NT2/D1 (cell line): Measurements from ENCODE around the gene ZFPL1.
A peak's percentile ranks its signal among the peaks of the same experiment; 100 is the strongest.

ENCODE experiments used
- DNase-seq: peaks from one replicate; pipeline ENCODE4 v3.0.0-alpha.2; 2011; ENCODE audit warnings: low read depth, low spot score
- H3K27me3 ChIP-seq: 2 replicates; pipeline ENCODE4 v1.6.0; 2011; ENCODE audit warnings: mild to moderate bottlenecking; ENCODE audit not compliant: insufficient read length, insufficient read depth
- H3K36me3 ChIP-seq: 2 replicates; pipeline ENCODE4 v1.6.1; 2011; ENCODE audit warnings: mild to moderate bottlenecking, low read length, mixed read lengths; ENCODE audit not compliant: insufficient read depth, insufficient read length
- H3K4me1 ChIP-seq: 2 replicates; pipeline ENCODE4 v1.5.1; 2011; ENCODE audit not compliant: insufficient read depth, insufficient read length
- H3K4me3 ChIP-seq: 2 replicates; pipeline ENCODE4 v1.5.1; 2011; ENCODE audit warnings: low read depth; ENCODE audit not compliant: insufficient read length
- H3K9ac ChIP-seq: 2 replicates; pipeline ENCODE4 v1.6.0; 2011; ENCODE audit warnings: low read depth; ENCODE audit not compliant: insufficient read length
- H3K9me3 ChIP-seq: 2 replicates; pipeline ENCODE4 v1.5.1; 2011; ENCODE audit warnings: mild to moderate bottlenecking, low read length; ENCODE audit not compliant: insufficient read depth
- SUZ12 ChIP-seq: IDR thresholded peaks from 2 replicates; pipeline ENCODE4 v1.6.1; 2011; ENCODE audit not compliant: insufficient read length, insufficient read depth; ENCODE audit errors: extremely low read depth
- YY1 ChIP-seq: IDR thresholded peaks from 2 replicates; pipeline ENCODE4 v1.6.1; 2011; ENCODE audit not compliant: insufficient read length, insufficient read depth
- ZNF274 ChIP-seq: IDR thresholded peaks from 2 replicates; pipeline ENCODE4 v1.6.1; 2011; ENCODE audit warnings: mild to moderate bottlenecking, low read depth, low read length

The ZFPL1 gene

GRCh38 chr11:65111744-65112545 is 27.9 kb downstream of the ZFPL1 start, which contains the start of gene TM7SF2:
TSS of gene TM7SF2 (plus strand) at chr11:65111872. CDS start at chr11:65112016, 144 bp downstream.
- Histone ChIP-seq H3K9me3 (no peaks in the 10 kb centered on the region), H3K9ac (peak within 1 kb of the TSS; percentile 74), H3K27me3 (no peaks in the 10 kb centered on the region), H3K4me3 (peak within 1 kb of the TSS; percentile 78), H3K4me1 (peaks cover 22% of the 10 kb centered on the region), H3K36me3 (peaks cover 61% of the 10 kb centered on the region)
- TF ChIP-seq ZNF274 = no peak
- no peak for TF ChIP-seq YY1
- TF ChIP-seq SUZ12 = no peak
- DNase-seq = peak; percentile 94

- TF ChIP-seq SUZ12 (no peak), ZNF274 (no peak), YY1 (no peak)
- Histone ChIP-seq H3K4me1 (peaks cover 22% of the 10 kb centered on the region), H3K27me3 (no peaks in the 10 kb centered on the region), H3K4me3 (peak overlapping the region; percentile 78), H3K36me3 (peaks cover 53% of the 10 kb centered on the region), H3K9ac (peak overlapping the region; percentile 74), H3K9me3 (no peaks in the 10 kb centered on the region)
- no peak for DNase-seq
Observed at GRCh38 chr11:65112546-65113360, 28.7 kb downstream of the ZFPL1 start.

GRCh38 chr11:65113361-65113756 is 29.3 kb downstream of the ZFPL1 start:
- Histone ChIP-seq H3K36me3 (peaks cover 55% of the 10 kb centered on the region), H3K4me3 (peak overlapping the region; percentile 78), H3K9ac (peak overlapping the region; percentile 74), H3K4me1 (peaks cover 22% of the 10 kb centered on the region), H3K9me3 (no peaks in the 10 kb centered on the region), H3K27me3 (no peaks in the 10 kb centered on the region)
- TF ChIP-seq SUZ12 (no peak), ZNF274 (no peak), YY1 (no peak)
- DNase-seq = no peak

GRCh38 chr11:65113839-65114238 is 29.8 kb downstream of the ZFPL1 start:
- H3K4me1 ChIP-seq = peaks cover 22% of the 10 kb centered on the region
- no peak for DNase-seq
- TF ChIP-seq YY1 = no peak
- TF ChIP-seq SUZ12 = no peak
- no peak for TF ChIP-seq ZNF274
- H3K4me3 ChIP-seq = no peak overlapping the region
- no peaks in the 10 kb centered on the region for H3K9me3 ChIP-seq
- no peaks in the 10 kb centered on the region for H3K27me3 ChIP-seq
- peaks cover 55% of the 10 kb centered on the region for H3K36me3 ChIP-seq
- no peak overlapping the region for H3K9ac ChIP-seq

- H3K27me3 ChIP-seq = no peaks in the 10 kb centered on the region
- no peak for TF ChIP-seq SUZ12
- no peak for TF ChIP-seq YY1
- no peak for TF ChIP-seq ZNF274
- H3K9me3 ChIP-seq = no peaks in the 10 kb centered on the region
- no peak overlapping the region for H3K4me3 ChIP-seq
- DNase-seq = no peak
- no peak overlapping the region for H3K9ac ChIP-seq
- peaks cover 22% of the 10 kb centered on the region for H3K4me1 ChIP-seq
- peaks cover 52% of the 10 kb centered on the region for H3K36me3 ChIP-seq
Observed at GRCh38 chr11:65114538-65115171, 30.6 kb downstream of the ZFPL1 start.

GRCh38 chr11:65115361-65116082 is 31.5 kb downstream of the ZFPL1 start:
- Histone ChIP-seq H3K4me3 (no peak overlapping the region), H3K27me3 (no peaks in the 10 kb centered on the region)

More at GRCh38 chr11:65115361-65116082, 31.5 kb downstream of the ZFPL1 start:
- no peak for DNase-seq
- H3K4me1 ChIP-seq = peaks cover 22% of the 10 kb centered on the region
- peaks cover 56% of the 10 kb centered on the region for H3K36me3 ChIP-seq
- TF ChIP-seq SUZ12 (no peak), YY1 (no peak), ZNF274 (no peak)
- H3K9ac ChIP-seq = peak overlapping the region; percentile 96
- H3K9me3 ChIP-seq = no peaks in the 10 kb centered on the region
